Measurements from ENCODE around the gene TSPAN11.

TSPAN11 gene

GRCh38 chr12:30902596-30902995 is 24.0 kb upstream of the TSPAN11 start:
- TF ChIP-seq CTCF (IDR thresholded peaks at IDR 0.05; ENCODE audit: low read depth, low read length) = no peak
- peak; percentile 55 for DNase-seq (ENCODE audit: extremely low read depth, low read depth)

- TF ChIP-seq CTCF (IDR thresholded peaks at IDR 0.05; ENCODE audit: low read depth, low read length) = no peak
- DNase-seq (ENCODE audit: extremely low read depth, low read depth) = no peak
Measured at GRCh38 chr12:30905463-30906009, 21.0 kb upstream of the TSPAN11 start.

GRCh38 chr12:30908076-30908721 is 18.3 kb upstream of the TSPAN11 start:
- DNase-seq (ENCODE audit: extremely low read depth, low read depth) = no peak
- TF ChIP-seq CTCF (IDR thresholded peaks at IDR 0.05; ENCODE audit: low read depth, low read length) = no peak

GRCh38 chr12:30908722-30909348 is 17.7 kb upstream of the TSPAN11 start:
- no peak for TF ChIP-seq CTCF (IDR thresholded peaks at IDR 0.05; ENCODE audit: low read depth, low read length)
- peak; percentile 95 for DNase-seq (ENCODE audit: extremely low read depth, low read depth)

- DNase-seq (ENCODE audit: extremely low read depth, low read depth) = no peak
- no peak; the same call in 1 of the 2 replicates for TF ChIP-seq CTCF (IDR thresholded peaks at IDR 0.05; ENCODE audit: low read depth, low read length)
Measured at GRCh38 chr12:30909349-30910037, 17.1 kb upstream of the TSPAN11 start.

GRCh38 chr12:30910038-30910350 is 16.6 kb upstream of the TSPAN11 start:
- no peak for DNase-seq (ENCODE audit: extremely low read depth, low read depth)
- TF ChIP-seq CTCF (IDR thresholded peaks at IDR 0.05; ENCODE audit: low read depth, low read length) = no peak

- TF ChIP-seq CTCF (IDR thresholded peaks at IDR 0.05; ENCODE audit: low read depth, low read length) = no peak
- no peak for DNase-seq (ENCODE audit: extremely low read depth, low read depth)
Measured at GRCh38 chr12:30911207-30911606, 15.3 kb upstream of the TSPAN11 start.

Data from AG09319 (cell line).